AG09319 (cell line): Measurements from ENCODE around the gene RALGPS2.

Experiments
- DNase-seq: peaks from one replicate; pipeline ENCODE4 v3.0.0-alpha.2; 2010; ENCODE audit warnings: low read depth; ENCODE audit errors: extremely low read depth
- CTCF ChIP-seq: IDR thresholded peaks from 2 replicates; pipeline ENCODE4 v1.5.1; 2011; ENCODE audit warnings: low read depth, mild to moderate bottlenecking, inconsistent platforms, low read length, moderate library complexity

RALGPS2 gene

GRCh38 chr1:178969226-178969987, 244.4 kb downstream of the RALGPS2 start:
- DNase-seq, result no peak

GRCh38 chr1:178970184-178970583, 245.1 kb downstream of the RALGPS2 start:
- no peak for DNase-seq
- no peak for TF ChIP-seq CTCF

More at GRCh38 chr1:178969226-178969987, 244.4 kb downstream of the RALGPS2 start:
- TF ChIP-seq CTCF, result no peak
